ENCODE results near the gene ABCF3. TPM values are rescaled to one million over a fixed set of nuclear protein-coding genes. Genes with fewer than 3 reads are reported as not detected.

The ABCF3 gene
- total and polyA plus RNA-seq, 7 donors = 44.1 to 108 (median 79.3) TPM

- H3K36me3 ChIP-seq (ENCODE audit: insufficient read depth in 1 of 2, low read depth in 1 of 2) = peaks cover 7 to 64% of the 10 kb centered on the region in 2 donors
- peak overlapping the region; percentile 100 for H3K4me3 ChIP-seq
- DNase-seq = no peak
- WGBS, 3 donors = 18 to 25% (median 21%) methylated on average over 3 of the region's 3 CpGs
- H3K27ac ChIP-seq = peak overlapping the region; percentile 96
- H3K9me3 ChIP-seq = no peaks in the 10 kb centered on the region
- no peak for ATAC-seq
- no peaks in the 10 kb centered on the region for H3K27me3 ChIP-seq (ENCODE audit: insufficient read depth in 3 of 3, low read length in 2 of 3)
- no peak for TF ChIP-seq CTCF (IDR thresholded peaks at IDR 0.05)
- intact Hi-C loops (cut with DNase I) = loop anchor here (1.0 to 10.0 kb wide), 4 partner anchors 9 to 161 kb away; partner anchors contain the start of genes ABCC5 (in 1 of the 2) and EIF2B5 (in 1 of the 2)
- peaks cover 36% of the 10 kb centered on the region for H3K4me1 ChIP-seq
Measured at GRCh38 chr3:184175981-184176376, 10.0 kb upstream of the ABCF3 start.

GRCh38 chr3:184176377-184177330 lies 9.3 kb upstream of the ABCF3 start:
- 26 to 37% (median 30%) methylated on average over 19 of the region's 19 CpGs for WGBS, 3 donors
- peaks cover 36% of the 10 kb centered on the region for H3K4me1 ChIP-seq

GRCh38 chr3:184177331-184177731 lies 8.7 kb upstream of the ABCF3 start:
- WGBS, 3 donors = 11 to 20% (median 13%) methylated on average over 4 of the region's 4 CpGs
- peak in 1 of 2 donors; percentile 56 for DNase-seq
- peaks cover 16 to 65% of the 10 kb centered on the region in 2 donors for H3K36me3 ChIP-seq (ENCODE audit: insufficient read depth in 1 of 2, low read depth in 1 of 2)
- TF ChIP-seq CTCF (IDR thresholded peaks at IDR 0.05) = no peak
- intact Hi-C loops (cut with DNase I) = loop anchor here (5.0 to 10.0 kb wide), 3 partner anchors 40 to 163 kb away; partner anchors contain the start of genes ABCC5 (in 1 of the 2) and EIF2B5 (in 1 of the 2)
- no peak for ATAC-seq
- H3K4me1 ChIP-seq = peaks cover 36% of the 10 kb centered on the region
- H3K9me3 ChIP-seq = no peaks in the 10 kb centered on the region
- H3K27ac ChIP-seq = peak overlapping the region; percentile 96
- H3K27me3 ChIP-seq (ENCODE audit: insufficient read depth in 3 of 3, low read length in 2 of 3) = no peaks in the 10 kb centered on the region
- H3K4me3 ChIP-seq = peak overlapping the region; percentile 100

More at GRCh38 chr3:184176377-184177330, 9.3 kb upstream of the ABCF3 start:
- ATAC-seq = peak; percentile 36 to 52 (median 44)
- H3K27me3 ChIP-seq (ENCODE audit: insufficient read depth in 3 of 3, low read length in 2 of 3) = no peaks in the 10 kb centered on the region
- TF ChIP-seq CTCF (IDR thresholded peaks at IDR 0.05) = no peak
- H3K27ac ChIP-seq = peak overlapping the region; percentile 96
- DNase-seq = peak; percentile 75 to 83
- peak overlapping the region; percentile 100 for H3K4me3 ChIP-seq
- no peaks in the 10 kb centered on the region for H3K9me3 ChIP-seq
- peaks cover 9 to 64% of the 10 kb centered on the region in 2 donors for H3K36me3 ChIP-seq (ENCODE audit: insufficient read depth in 1 of 2, low read depth in 1 of 2)
- intact Hi-C loops (cut with DNase I) = loop anchor here (5.0 to 10.0 kb wide), 3 partner anchors 39 to 162 kb away; partner anchors contain the start of genes ABCC5 (in 1 of the 2) and EIF2B5 (in 1 of the 2)

- H3K4me1 ChIP-seq = peaks cover 36% of the 10 kb centered on the region
- intact Hi-C loops (cut with DNase I) = loop anchor here (5.0 to 10.0 kb wide), 3 partner anchors 41 to 163 kb away; partner anchors contain the start of genes ABCC5 (in 1 of the 2) and EIF2B5 (in 1 of the 2)
Measured at GRCh38 chr3:184177767-184178306, 8.2 kb upstream of the ABCF3 start.

More at GRCh38 chr3:184177767-184178306, 8.2 kb upstream of the ABCF3 start:
- Histone ChIP-seq H3K4me3 (peak overlapping the region; percentile 15), H3K36me3 (ENCODE audit: insufficient read depth in 1 of 2, low read depth in 1 of 2) (peaks cover 20 to 65% of the 10 kb centered on the region in 2 donors), H3K27me3 (ENCODE audit: insufficient read depth in 3 of 3, low read length in 2 of 3) (no peaks in the 10 kb centered on the region), H3K9me3 (no peaks in the 10 kb centered on the region), H3K27ac (peak overlapping the region; percentile 96)
- DNase-seq = peak in 1 of 2 donors; percentile 46
- no peak for TF ChIP-seq CTCF (IDR thresholded peaks at IDR 0.05)
- WGBS, 3 donors = 74 to 85% (median 83%) methylated on average over 14 of the region's 14 CpGs
- no peak for ATAC-seq

All from psoas muscle (tissue), 8 donors.